Activated T-cell treated with anti-CD3 and anti-CD28 coated beads for 24 hours (primary cell): Measurements from ENCODE around the gene NXPH2.
"Not testable (repeated sequence)": the region's sequence is repeated elsewhere in the genome, so short reads cannot be mapped to it uniquely, and the experiment has no call there.

ENCODE experiments used
- DNase-seq: peaks from one replicate; pipeline ENCODE4 v3.0.0-alpha.2; 2020; ENCODE audit warnings: low read depth

NXPH2 gene

GRCh38 chr2:138711812-138712211, 68.4 kb downstream of the NXPH2 start:
- no peak for DNase-seq

DNA sequence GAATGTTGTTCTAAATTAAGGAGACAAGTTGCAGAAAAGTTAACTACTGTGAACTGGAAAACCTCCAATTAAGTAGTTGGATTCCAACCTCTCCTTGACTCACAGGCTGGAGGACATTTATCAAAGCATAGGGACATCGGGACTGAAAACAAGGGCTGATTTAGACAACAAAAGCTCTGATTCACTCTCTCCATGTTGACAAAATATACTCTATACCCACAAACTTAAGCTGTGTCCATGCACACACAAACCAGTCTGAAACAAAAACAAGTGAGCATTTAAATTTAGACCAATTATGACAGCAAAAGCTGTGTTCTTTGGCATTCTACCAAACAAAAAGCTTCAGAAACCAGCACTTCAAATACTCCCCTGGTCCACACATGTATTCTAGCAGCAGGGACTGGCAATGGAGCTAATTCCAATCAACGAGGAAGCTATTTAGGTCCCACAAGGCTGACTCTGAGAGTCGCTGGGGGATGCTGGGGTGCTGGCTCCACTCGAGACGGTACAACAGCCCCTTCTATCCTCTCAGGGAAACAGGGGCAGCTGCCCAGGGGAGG, 71.4 kb downstream of the NXPH2 start:
- DNase-seq = no peak

DNA sequence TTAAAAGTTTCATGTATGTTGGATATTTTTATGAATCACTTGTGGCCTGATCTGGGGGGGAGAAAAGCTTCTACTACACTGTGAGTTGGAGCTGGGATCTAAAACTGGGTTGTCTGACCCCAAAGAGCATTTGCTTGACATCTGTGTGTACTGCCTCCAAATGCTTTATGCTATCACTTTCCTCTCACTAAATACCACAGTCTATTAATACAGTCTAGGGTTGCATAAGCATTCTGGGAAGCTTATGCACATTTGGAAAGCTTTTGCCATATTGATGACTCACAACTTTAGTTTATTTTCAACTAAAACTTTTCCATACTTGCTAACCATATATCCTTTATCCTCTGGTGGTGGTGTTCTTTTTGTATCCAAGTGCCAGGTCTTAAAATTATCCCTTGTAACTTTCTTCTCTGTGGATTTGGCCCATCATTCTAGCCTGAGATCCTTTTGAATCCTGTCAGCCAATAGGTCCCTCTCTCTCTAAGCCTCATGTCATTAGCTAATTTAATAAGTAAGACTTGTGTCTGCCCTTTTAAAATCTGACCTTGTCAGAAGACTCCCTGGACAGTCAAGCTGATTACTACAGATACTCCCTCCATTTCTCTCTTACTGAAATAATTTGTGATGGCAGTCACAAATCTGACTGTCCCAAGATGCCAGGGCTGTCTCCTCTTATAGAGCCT, 72.7 kb downstream of the NXPH2 start:
- DNase-seq = no peak

GRCh38 chr2:138703242-138703641, 76.9 kb downstream of the NXPH2 start:
- no peak for DNase-seq

DNA sequence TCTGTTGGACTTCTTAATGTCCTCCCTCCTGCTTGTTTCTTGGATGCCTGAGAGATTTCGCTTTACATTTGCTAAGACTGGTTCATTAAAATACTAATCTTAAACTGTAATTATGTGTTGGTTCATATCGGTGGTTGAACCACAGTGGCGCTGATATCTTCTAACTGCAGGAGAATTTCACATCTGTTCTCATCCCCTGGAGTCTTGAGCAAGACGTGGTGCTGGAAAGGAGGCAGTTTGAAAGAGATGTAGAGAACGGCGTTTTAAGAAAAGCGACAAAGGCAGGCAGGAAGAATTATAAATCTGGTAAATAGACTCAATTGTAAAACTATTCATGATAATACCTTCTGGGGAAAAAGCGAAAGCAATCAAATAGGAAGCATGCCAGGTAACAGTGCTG, 79.5 kb downstream of the NXPH2 start:
- no peak for DNase-seq

GRCh38 chr2:138699421-138699820, 80.8 kb downstream of the NXPH2 start:
- no peak for DNase-seq

GRCh38 chr2:138698428-138698827, 81.8 kb downstream of the NXPH2 start:
- DNase-seq = no peak

- no peak for DNase-seq
Measured at GRCh38 chr2:138691667-138692066, 88.5 kb downstream of the NXPH2 start.

GRCh38 chr2:138689705-138690104, 90.5 kb downstream of the NXPH2 start:
- no peak for DNase-seq

DNA sequence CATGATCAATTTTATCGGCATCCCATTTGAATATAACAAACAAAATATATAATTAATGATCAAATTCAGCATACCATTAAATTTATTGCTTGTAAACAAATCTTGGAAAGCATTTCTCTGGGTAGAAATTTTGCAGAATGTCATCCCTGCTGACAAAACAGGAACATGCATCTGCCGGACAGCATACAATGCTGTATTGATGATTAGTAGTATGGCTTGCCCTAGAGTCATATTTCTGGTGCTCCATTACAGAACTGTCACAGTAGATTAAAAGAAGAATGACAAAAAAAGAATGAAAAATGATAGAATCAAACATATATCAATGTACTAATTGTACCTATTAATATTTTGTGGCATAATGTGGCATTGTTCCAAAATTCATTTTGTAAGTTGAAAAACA, 98.0 kb downstream of the NXPH2 start:
- DNase-seq = no peak

DNA sequence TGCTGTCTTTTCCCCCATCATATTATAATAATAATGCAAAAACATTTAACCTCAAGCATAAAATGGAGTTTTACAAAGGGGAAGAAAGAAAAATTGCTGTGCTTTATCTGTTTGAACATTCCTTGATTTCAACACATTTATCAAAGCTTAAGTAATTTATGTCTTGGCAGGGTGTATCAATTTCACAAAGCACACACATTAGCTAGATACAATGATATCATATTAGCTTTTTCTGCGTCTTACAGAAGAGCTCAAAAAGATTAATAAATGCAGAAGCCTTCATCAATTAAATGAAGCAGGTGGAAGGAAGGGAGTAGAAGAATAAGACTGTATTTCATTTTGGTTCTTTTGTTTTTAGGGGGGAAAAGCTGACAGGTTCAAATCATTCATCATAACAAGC, 103.0 kb downstream of the NXPH2 start:
- DNase-seq = no peak

GRCh38 chr2:138676619-138677021, 103.6 kb downstream of the NXPH2 start:
- no peak for DNase-seq

DNA sequence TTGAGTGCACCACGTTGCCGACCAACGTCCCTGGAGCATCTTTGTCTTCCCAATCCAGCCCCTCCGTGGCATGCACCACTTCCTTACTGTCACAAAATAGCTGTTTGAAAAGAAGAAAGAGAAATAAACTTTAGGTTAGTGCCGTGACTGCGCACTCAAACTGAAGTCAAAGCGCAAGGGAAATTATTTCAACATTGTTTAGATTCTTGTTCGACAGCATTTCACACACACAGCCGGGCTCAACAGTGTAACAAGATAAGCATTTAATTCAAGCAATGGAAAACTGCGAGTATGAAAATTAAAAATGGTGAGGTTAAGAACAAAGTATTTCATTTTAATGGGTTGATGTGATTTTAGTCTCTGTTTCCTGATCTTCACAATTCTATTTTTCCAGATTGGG, 108.6 kb downstream of the NXPH2 start:
- DNase-seq = no peak

DNA sequence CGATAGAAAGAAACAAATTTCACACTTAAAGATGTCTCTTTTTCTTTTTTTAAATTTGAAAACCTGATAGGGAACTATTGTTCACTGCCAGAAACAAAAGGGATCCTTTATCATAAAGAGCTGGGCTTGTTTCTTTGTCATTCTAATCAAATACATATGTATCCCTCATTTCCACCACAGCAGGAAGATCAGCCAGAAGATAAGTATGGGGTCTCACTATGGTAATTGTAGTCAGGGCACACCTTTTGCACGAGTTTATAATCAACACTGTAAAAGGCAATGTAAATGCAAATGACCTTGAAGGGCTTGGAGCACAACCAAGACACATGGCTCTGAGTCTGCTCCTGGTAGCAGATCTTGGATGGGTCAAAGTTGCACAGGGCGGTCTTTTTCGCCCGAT, 109.5 kb downstream of the NXPH2 start:
- DNase-seq = no peak

DNA sequence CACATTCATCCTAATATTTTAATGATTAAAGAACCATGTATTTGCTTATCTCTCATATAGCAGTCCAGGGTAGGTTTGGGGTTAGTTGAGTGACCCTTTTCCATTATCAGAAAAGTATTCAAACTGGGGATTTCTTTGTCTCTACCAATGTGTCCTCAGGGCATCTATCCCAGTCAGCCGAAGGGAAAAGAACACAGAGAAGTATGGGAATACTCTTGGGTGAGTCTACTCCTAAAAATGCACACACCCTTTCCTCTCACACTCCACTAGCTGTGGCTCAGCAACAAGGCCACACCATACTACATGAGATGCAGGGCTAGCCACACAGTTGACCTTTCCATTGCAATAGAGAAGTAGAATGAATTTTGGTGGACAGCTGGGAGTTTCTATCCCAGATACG, 114.3 kb downstream of the NXPH2 start:
- DNase-seq = no peak

DNA sequence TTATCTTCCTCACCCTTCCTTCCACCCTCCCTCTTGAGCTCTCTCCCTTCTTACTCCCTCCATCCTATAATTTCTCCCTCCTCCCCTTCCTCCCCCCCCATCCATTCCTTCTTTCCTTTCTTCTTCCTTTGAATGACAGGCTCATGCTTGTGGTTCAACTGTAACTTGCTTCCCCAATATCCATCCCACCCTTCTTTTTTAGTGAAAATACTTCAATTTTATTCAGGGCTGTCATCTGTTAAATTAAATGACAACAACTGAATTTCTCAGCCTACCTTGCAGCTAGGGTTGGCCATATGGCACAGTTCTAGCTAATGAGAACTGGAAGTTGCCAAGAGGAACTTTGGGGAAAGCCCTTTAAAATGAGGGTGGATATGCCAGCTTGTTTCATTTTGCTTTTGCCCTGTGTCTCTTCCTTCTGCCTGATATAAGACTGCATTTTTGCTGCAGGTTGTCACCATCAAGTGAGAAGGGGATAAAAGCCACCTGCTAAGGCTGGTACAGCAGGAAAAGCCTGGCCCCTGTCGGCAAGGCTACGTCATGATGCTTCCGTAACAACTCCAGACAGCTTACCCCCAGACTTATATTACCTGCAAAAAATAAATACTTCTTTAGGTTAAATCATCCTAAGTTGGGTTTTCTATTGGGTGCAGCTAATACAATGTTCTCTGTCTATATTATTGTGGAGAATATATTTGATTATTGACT, 121.8 kb downstream of the NXPH2 start:
- DNase-seq = no peak

- no peak for DNase-seq
Measured at GRCh38 chr2:138654146-138654545, 126.0 kb downstream of the NXPH2 start.

- no peak for DNase-seq
Measured at GRCh38 chr2:138652378-138652777, 127.8 kb downstream of the NXPH2 start.

DNA sequence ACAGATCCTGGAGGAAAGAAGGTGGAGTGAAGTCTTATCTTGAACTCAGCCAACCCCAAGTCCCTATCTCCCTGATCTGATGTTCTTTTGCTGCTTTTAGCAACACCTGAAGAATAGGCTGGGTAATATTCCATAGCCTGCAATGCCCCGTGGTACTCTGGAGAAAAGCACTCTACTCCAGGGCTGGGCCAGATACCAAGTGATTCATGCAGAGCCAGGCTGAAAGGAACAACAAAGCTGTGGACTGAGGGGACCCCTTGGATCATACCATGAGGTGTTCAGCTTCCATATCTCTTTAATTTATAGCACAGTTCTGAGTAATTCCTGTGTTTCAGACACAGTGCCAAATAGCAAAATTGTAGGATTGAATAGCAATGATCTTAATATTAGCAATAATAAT, 130.6 kb downstream of the NXPH2 start:
- DNase-seq = no peak

DNA sequence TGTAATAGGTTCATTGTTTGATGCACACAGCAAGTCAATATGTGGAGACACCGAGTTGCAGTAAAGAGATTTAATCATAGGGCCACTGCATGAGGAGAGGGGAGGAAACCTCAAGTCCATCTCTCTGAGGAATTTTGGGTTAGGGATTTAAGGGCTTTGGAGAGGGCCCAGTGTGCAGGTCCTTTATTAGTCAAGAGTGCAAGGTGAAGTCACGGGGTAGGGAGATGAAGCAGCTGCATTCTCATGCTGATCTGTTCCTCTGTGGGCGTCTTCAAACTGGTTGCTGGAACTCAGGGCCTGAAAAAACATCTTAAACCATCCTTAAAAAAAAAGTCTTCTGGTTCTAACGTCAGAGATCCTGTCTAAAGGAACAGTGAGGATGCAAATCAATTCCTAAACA, 131.6 kb downstream of the NXPH2 start:
- no peak for DNase-seq

GRCh38 chr2:138644776-138645175, 135.4 kb downstream of the NXPH2 start:
- not testable (repeated sequence) for DNase-seq

- DNase-seq = no peak
Measured at GRCh38 chr2:138640921-138641676, 139.1 kb downstream of the NXPH2 start.

DNA sequence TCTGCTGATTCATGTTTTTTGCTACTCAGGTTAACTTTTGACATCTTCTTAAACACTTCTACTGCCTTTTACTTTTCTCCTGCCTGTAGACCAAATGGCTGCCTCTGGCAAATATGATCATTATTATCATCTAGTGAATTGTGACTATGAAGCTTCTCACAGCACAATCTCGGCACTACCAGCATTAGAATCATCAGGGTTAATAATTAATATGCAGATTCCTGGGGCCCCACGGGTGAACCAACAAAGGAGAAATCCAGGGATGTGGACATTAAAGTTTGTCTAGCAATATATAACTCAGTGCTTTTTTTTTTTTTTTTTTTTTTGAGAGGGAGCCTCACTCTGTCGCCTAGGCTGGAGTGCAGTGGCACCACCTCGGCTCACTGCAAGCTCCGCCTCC, 142.5 kb downstream of the NXPH2 start:
- no peak for DNase-seq
